Breast epithelium (tissue), 4 donors: ENCODE results near the gene GNG7. TPM values are rescaled to one million over a fixed set of nuclear protein-coding genes. Genes with fewer than 3 reads are reported as not detected.
"Not testable (repeated sequence)": the region's sequence is repeated elsewhere in the genome, so short reads cannot be mapped to it uniquely, and the experiment has no call there.

Experiments used
- DNase-seq, 2 donors: peaks; one replicate each; pipeline ENCODE4 v3.0.0-alpha.2; 2019; ENCODE audit warnings: low spot score in 2 of 2
- H3K27ac ChIP-seq, 2 donors: fragments of 200-600 bp; sonication (generic) in 1 of 2; one replicate each; pipeline ENCODE4 v1.5.1; 2016 to 2019; ENCODE audit warnings: mild to moderate bottlenecking in 1 of 2
- H3K27me3 ChIP-seq, 2 donors: fragments of 200-600 bp; sonication (generic) in 1 of 2; one replicate each; pipeline versions ENCODE4 v1.5.1 to v1.6.0; 2017 to 2019; ENCODE audit warnings: control low read depth in 1 of 2, mild to moderate bottlenecking in 1 of 2
- H3K36me3 ChIP-seq: fragments of 200-600 bp; one replicate; pipeline ENCODE4 v1.5.1; 2019
- H3K4me1 ChIP-seq, 2 donors: fragments of 200-600 bp; sonication (generic); one replicate each; pipeline ENCODE4 v1.5.1; 2016 to 2019; ENCODE audit warnings: control low read depth in 1 of 2
- H3K4me3 ChIP-seq, 3 donors: fragments of 200-600 bp; sonication (generic); 1 replicate in 2 of 3; 2 replicates in 1 of 3; pipeline ENCODE4 v1.5.1; 2016 to 2019; ENCODE audit warnings: mild to moderate bottlenecking in 3 of 3, moderate library complexity in 2 of 3
- H3K9me3 ChIP-seq, 2 donors: fragments of 200-600 bp; sonication (generic) in 1 of 2; one replicate each; pipeline ENCODE4 v1.5.1; 2016 to 2019; ENCODE audit warnings: control low read depth in 1 of 2
- CTCF ChIP-seq, 3 donors: fragments of 450-650 bp; IDR thresholded peaks; one replicate each; pipeline ENCODE4 v1.5.1; 2016 to 2017; ENCODE audit warnings: antibody characterized with exemption in 3 of 3, mild to moderate bottlenecking in 3 of 3, moderate library complexity in 3 of 3
- POLR2A ChIP-seq: fragments of 450-650 bp; IDR thresholded peaks from one replicate; pipeline ENCODE4 v1.6.1; 2016; ENCODE audit warnings: antibody characterized with exemption, mild to moderate bottlenecking, moderate library complexity
- POLR2AphosphoS5 ChIP-seq, 3 donors: sonication (generic); formaldehyde crosslinking; IDR thresholded peaks; one replicate each; pipeline ENCODE4 v1.6.1; 2017; ENCODE audit warnings: antibody characterized with exemption in 3 of 3
- intact Hi-C: fragments of 100-400 bp; cut with DNase I; formaldehyde crosslinking; loops from one replicate; pipeline ENCODE4 v1.15.1; 2023; ENCODE audit warnings: low total_unique reads
- total RNA-seq, 3 donors: library from RNA; depleted of rRNA; stranded (reverse); fragments of >200 nt; gene quantifications; one replicate each; pipeline ENCODE4 v1.1.0, GENCODE V29; 2016

The GNG7 gene
- total RNA-seq, 3 donors from 2014 or later = 1.6 to 7.8 (median 4.3) TPM

GRCh38 chr19:2582984-2583956 is 119.2 kb downstream of the GNG7 start:
- Histone ChIP-seq H3K4me1 (peaks cover 0 to 9% of the 10 kb centered on the region in 2 donors), H3K9me3 (no peaks in the 10 kb centered on the region), H3K36me3 (no peaks in the 10 kb centered on the region), H3K27ac (no peak overlapping the region), H3K4me3 (no peak overlapping the region), H3K27me3 (no peaks in the 10 kb centered on the region)
- TF ChIP-seq POLR2AphosphoS5 (IDR thresholded peaks at IDR 0.05) (no peak), CTCF (IDR thresholded peaks at IDR 0.05) (no peak), POLR2A (no peak)
- intact Hi-C loops = no loop called here
- DNase-seq = peak in 1 of 2 donors; percentile 20

GRCh38 chr19:2580396-2580795 is 122.1 kb downstream of the GNG7 start:
- H3K9me3 ChIP-seq, H3K36me3 ChIP-seq, intact Hi-C loops, H3K4me3 ChIP-seq, H3K27me3 ChIP-seq, H3K27ac ChIP-seq: not testable (repeated sequence)
- peaks cover 10 to 15% of the 10 kb centered on the region in 2 donors for H3K4me1 ChIP-seq
- DNase-seq = peak in 1 of 2 donors; percentile 31

- Histone ChIP-seq H3K36me3 (no peaks in the 10 kb centered on the region), H3K4me3 (peak overlapping the region; percentile 44 to 78 (median 57)), H3K27me3 (no peaks in the 10 kb centered on the region), H3K4me1 (peaks cover 10 to 15% of the 10 kb centered on the region in 2 donors), H3K9me3 (no peaks in the 10 kb centered on the region), H3K27ac (peak overlapping the region; percentile 87 to 89)
- DNase-seq = no peak
- intact Hi-C loops = loop anchor here (5.0 kb wide), 1 partner anchor 102 kb away; the partner anchor contains the start of gene GADD45B
- no peak for TF ChIP-seq POLR2A
- TF ChIP-seq CTCF (IDR thresholded peaks at IDR 0.05) = no peak
- TF ChIP-seq POLR2AphosphoS5 (IDR thresholded peaks at IDR 0.05) = no peak
Measured at GRCh38 chr19:2579678-2580280, 122.7 kb downstream of the GNG7 start.

- peak overlapping the region; percentile 87 to 89 for H3K27ac ChIP-seq
- H3K4me1 ChIP-seq = peaks cover 10 to 15% of the 10 kb centered on the region in 2 donors
- intact Hi-C loops = loop anchor here (5.0 kb wide), 1 partner anchor 102 kb away; the partner anchor contains the start of gene GADD45B
- H3K36me3 ChIP-seq = no peaks in the 10 kb centered on the region
- peak overlapping the region; percentile 44 to 78 (median 57) for H3K4me3 ChIP-seq
- no peak for TF ChIP-seq POLR2A
- peak; percentile 90 to 99 (median 98) for TF ChIP-seq CTCF (IDR thresholded peaks at IDR 0.05)
- TF ChIP-seq POLR2AphosphoS5 (IDR thresholded peaks at IDR 0.05) = peak; percentile 80 to 87 (median 82)
- H3K9me3 ChIP-seq = no peaks in the 10 kb centered on the region
- no peaks in the 10 kb centered on the region for H3K27me3 ChIP-seq
- DNase-seq = peak; percentile 89 to 92
Measured at GRCh38 chr19:2578901-2579677, 123.4 kb downstream of the GNG7 start.

- TF ChIP-seq POLR2A (no peak), POLR2AphosphoS5 (IDR thresholded peaks at IDR 0.05) (no peak), CTCF (IDR thresholded peaks at IDR 0.05) (no peak)
Measured at GRCh38 chr19:2578391-2578890, 124.1 kb downstream of the GNG7 start.

More at GRCh38 chr19:2578391-2578890, 124.1 kb downstream of the GNG7 start:
- peaks cover 10 to 15% of the 10 kb centered on the region in 2 donors for H3K4me1 ChIP-seq
- H3K9me3 ChIP-seq = no peaks in the 10 kb centered on the region
- peak overlapping the region; percentile 87 to 89 for H3K27ac ChIP-seq
- H3K4me3 ChIP-seq = peak overlapping the region; percentile 44 to 78 (median 57)
- no peaks in the 10 kb centered on the region for H3K36me3 ChIP-seq
- peak; percentile 40 to 58 for DNase-seq
- intact Hi-C loops = loop anchor here (5.0 kb wide), 1 partner anchor 101 kb away; the partner anchor contains the start of gene GADD45B
- no peaks in the 10 kb centered on the region for H3K27me3 ChIP-seq
